H4 (cell line): Measurements from ENCODE around the gene CX3CR1. TPM values are rescaled to one million over a fixed set of nuclear protein-coding genes. Genes with fewer than 3 reads are reported as not detected.

Source experiments
- DNase-seq: peaks from one replicate; pipeline ENCODE4 v3.0.0-alpha.2; 2015; ENCODE audit warnings: low spot score
- total RNA-seq: library from RNA; depleted of rRNA; stranded (reverse); fragments of >200 nt; shearing (Covaris generic); gene quantifications from 2 replicates; pipeline ENCODE4 v1.2.3, GENCODE V29; 2014

The CX3CR1 gene
- total RNA-seq, 1 experiment from 2014 or later = not detected

GRCh38 chr3:39292961-39293360 lies 13.1 kb upstream of the CX3CR1 start:
- no peak for DNase-seq

- no peak for DNase-seq
Observed at GRCh38 chr3:39291903-39292329, 12.1 kb upstream of the CX3CR1 start.

- DNase-seq = no peak
Observed at GRCh38 chr3:39290255-39290654, 10.4 kb upstream of the CX3CR1 start.

GRCh38 chr3:39289107-39289506 lies 9.3 kb upstream of the CX3CR1 start:
- no peak for DNase-seq

GRCh38 chr3:39288300-39288808 lies 8.5 kb upstream of the CX3CR1 start:
- DNase-seq = peak; percentile 79

- DNase-seq = no peak
Observed at GRCh38 chr3:39287216-39288164, 7.7 kb upstream of the CX3CR1 start.

- no peak for DNase-seq
Observed at GRCh38 chr3:39286771-39287170, 6.9 kb upstream of the CX3CR1 start.

GRCh38 chr3:39285332-39285731 lies 5.5 kb upstream of the CX3CR1 start:
- no peak for DNase-seq

- no peak for DNase-seq
Observed at GRCh38 chr3:39284457-39284881, 4.6 kb upstream of the CX3CR1 start.

- no peak for DNase-seq
Observed at GRCh38 chr3:39282057-39282456, 2.2 kb upstream of the CX3CR1 start.

- no peak for DNase-seq
Observed at GRCh38 chr3:39281533-39281932, 1.7 kb upstream of the CX3CR1 start.

GRCh38 chr3:39280571-39280970 lies 735 bp upstream of the CX3CR1 start:
- no peak for DNase-seq

GRCh38 chr3:39278616-39278935 lies 1.3 kb downstream of the CX3CR1 start:
- DNase-seq = no peak

GRCh38 chr3:39277893-39278615 lies 1.8 kb downstream of the CX3CR1 start:
- DNase-seq = no peak

- no peak for DNase-seq
Observed at GRCh38 chr3:39276746-39277145, 3.1 kb downstream of the CX3CR1 start.

GRCh38 chr3:39275963-39276593 lies 3.8 kb downstream of the CX3CR1 start:
- DNase-seq = no peak

GRCh38 chr3:39275052-39275451 lies 4.8 kb downstream of the CX3CR1 start:
- DNase-seq = no peak

GRCh38 chr3:39273119-39273518 lies 6.7 kb downstream of the CX3CR1 start:
- DNase-seq = no peak

GRCh38 chr3:39272191-39272590 lies 7.6 kb downstream of the CX3CR1 start:
- DNase-seq = no peak

GRCh38 chr3:39271363-39271914 lies 8.4 kb downstream of the CX3CR1 start:
- no peak for DNase-seq

- no peak for DNase-seq
Observed at GRCh38 chr3:39269528-39269927, 10.3 kb downstream of the CX3CR1 start.

- no peak for DNase-seq
Observed at GRCh38 chr3:39268549-39268900, 11.3 kb downstream of the CX3CR1 start.
